ENCODE measurements around the gene FXR2.

GRCh38 chr17:7569571-7569970 lies 45.1 kb downstream of the FXR2 start:
- TF ChIP-seq CTCF (conservative IDR thresholded peaks at IDR 0.05 in 1 of 2, IDR thresholded peaks at IDR 0.05 in 1 of 2; ENCODE audit: low read depth in 1 of 2, low read length in 2 of 2) = no peak
- no peak for TF ChIP-seq EZH2 (IDR thresholded peaks at IDR 0.05; ENCODE audit: low read length, missing control alignments)
